ES-I3 (cell line): ENCODE results near the gene CPT1A.
A peak's percentile ranks its signal among the peaks of the same experiment; 100 is the strongest.

Experiments used
- H3K36me3 ChIP-seq: 2 replicates; pipeline ENCODE4 v1.6.1; 2013; ENCODE audit warnings: mild to moderate bottlenecking, low read length, control low read depth, moderate library complexity; ENCODE audit not compliant: insufficient read depth
- H3K4me1 ChIP-seq: 2 replicates; pipeline ENCODE4 v1.6.1; 2013; ENCODE audit warnings: mild to moderate bottlenecking, control low read depth, low read length; ENCODE audit not compliant: insufficient read depth
- H3K9ac ChIP-seq: 2 replicates; pipeline ENCODE4 v1.6.1; 2013; ENCODE audit warnings: low read depth, mild to moderate bottlenecking, low read length, moderate library complexity
- H3K9me3 ChIP-seq: 2 replicates; pipeline ENCODE4 v1.6.1; 2013; ENCODE audit warnings: mild to moderate bottlenecking, low read length, moderate library complexity; ENCODE audit not compliant: control insufficient read depth, insufficient read depth

The CPT1A gene

DNA sequence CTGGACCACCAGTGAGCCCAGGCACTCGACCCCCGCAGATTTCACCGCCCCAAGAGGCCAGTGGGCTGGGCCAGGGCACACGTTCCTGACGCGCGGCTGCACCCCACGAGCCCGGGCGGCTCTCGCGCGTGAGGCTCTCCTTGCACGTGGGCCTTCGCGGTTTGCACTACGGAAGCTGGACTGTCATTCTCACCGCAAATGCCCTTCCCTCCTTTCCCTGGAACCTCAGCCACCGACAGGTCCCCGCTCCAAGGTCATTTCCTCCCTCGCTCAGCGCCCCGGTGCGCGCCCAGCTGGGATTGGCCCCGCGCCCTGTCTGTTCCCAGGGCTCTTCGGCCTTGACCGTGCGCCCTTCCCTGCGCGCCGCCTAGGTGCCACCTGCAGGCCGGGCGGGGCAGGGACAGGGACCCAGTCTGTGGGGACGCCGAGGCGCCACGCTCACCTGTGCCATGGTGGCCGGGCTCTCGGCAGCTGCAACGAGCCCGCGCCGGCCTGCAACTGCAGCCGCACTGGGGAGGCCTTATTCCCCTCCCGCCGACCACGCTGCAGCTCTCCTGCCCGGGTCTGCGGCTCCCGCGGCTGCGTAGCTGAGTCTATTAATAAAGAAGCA is 2.1 kb upstream of the CPT1A start:
- Histone ChIP-seq H3K9ac (peak overlapping the region; percentile 68; the same call in 1 of the 2 replicates), H3K9me3 (no peaks in the 10 kb centered on the region), H3K36me3 (no peaks in the 10 kb centered on the region), H3K4me1 (peaks cover 6% of the 10 kb centered on the region)

DNA sequence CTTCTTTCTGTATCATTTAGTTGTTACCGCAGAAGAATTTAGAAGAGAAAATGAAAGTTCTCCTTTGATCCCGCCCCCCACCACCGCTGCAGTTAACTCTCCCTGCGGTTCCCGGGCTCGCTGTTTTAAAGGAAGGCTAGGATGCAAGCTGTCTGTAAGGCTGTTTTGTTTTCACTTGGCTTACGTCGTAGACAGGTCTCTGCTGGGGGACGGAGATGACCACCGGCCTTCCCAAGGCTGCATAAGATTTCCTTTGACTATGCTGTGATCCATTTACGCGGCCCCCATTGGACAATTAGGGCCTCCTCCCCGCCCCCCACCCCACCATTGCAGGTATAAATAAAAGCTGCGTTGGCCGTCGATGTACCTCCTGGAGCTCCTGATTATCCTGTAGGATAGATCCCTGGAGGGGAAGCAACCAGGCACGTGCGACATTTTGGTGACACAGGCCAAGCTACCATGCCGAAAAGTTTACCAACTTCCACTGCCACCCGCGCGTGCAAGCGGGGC is 1.4 kb upstream of the CPT1A start:
- no peaks in the 10 kb centered on the region for H3K9me3 ChIP-seq
- H3K9ac ChIP-seq: peak overlapping the region; percentile 68; the same call in 1 of the 2 replicates
- H3K4me1 ChIP-seq: peaks cover 8% of the 10 kb centered on the region
- no peaks in the 10 kb centered on the region for H3K36me3 ChIP-seq

GRCh38 chr11:68842427-68843051 is 823 bp upstream of the CPT1A start:
- Histone ChIP-seq H3K36me3 (no peaks in the 10 kb centered on the region), H3K9ac (peak overlapping the region; percentile 68; the same call in 1 of the 2 replicates), H3K9me3 (no peaks in the 10 kb centered on the region), H3K4me1 (peaks cover 10% of the 10 kb centered on the region)

- peak overlapping the region; percentile 76; the same call in 1 of the 2 replicates for H3K9ac ChIP-seq
- no peaks in the 10 kb centered on the region for H3K36me3 ChIP-seq
- H3K4me1 ChIP-seq: peaks cover 10% of the 10 kb centered on the region
Measured at GRCh38 chr11:68840661-68841653, 759 bp downstream of the CPT1A start.

GRCh38 chr11:68839911-68840641 is 1.6 kb downstream of the CPT1A start:
- peak overlapping the region; percentile 76 for H3K9ac ChIP-seq
- peaks cover 18% of the 10 kb centered on the region for H3K4me1 ChIP-seq
- no peaks in the 10 kb centered on the region for H3K36me3 ChIP-seq
- H3K9me3 ChIP-seq: no peaks in the 10 kb centered on the region

More at GRCh38 chr11:68840661-68841653, 759 bp downstream of the CPT1A start:
- H3K9me3 ChIP-seq: no peaks in the 10 kb centered on the region

- Histone ChIP-seq H3K9ac (peak overlapping the region; percentile 76), H3K9me3 (no peaks in the 10 kb centered on the region)
Measured at GRCh38 chr11:68839054-68839865, 2.5 kb downstream of the CPT1A start.

DNA sequence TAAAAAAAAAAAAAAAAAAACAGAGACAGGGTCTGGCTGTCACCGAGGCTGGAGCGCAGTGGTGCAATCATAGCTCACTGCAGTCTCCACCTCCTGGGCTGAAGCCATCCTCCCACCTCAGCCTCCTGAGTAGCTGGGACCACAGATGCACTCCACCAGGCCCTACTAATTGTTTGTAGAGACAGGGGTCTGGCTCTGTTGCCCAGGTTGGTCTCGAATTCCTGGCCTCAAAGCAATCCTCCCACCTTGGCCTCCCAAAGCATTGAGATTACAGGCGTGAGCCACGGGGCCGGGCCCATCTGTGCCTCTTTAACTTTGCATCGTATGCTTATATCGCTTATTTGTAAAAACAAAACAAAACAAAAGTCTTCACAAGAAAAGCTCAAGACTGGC is 3.1 kb downstream of the CPT1A start:
- H3K9ac ChIP-seq: peak overlapping the region; percentile 76; the same call in 1 of the 2 replicates
- H3K4me1 ChIP-seq: peaks cover 12% of the 10 kb centered on the region
- H3K36me3 ChIP-seq: no peaks in the 10 kb centered on the region
- no peaks in the 10 kb centered on the region for H3K9me3 ChIP-seq

More at GRCh38 chr11:68839054-68839865, 2.5 kb downstream of the CPT1A start:
- H3K36me3 ChIP-seq: no peaks in the 10 kb centered on the region
- H3K4me1 ChIP-seq: peaks cover 14% of the 10 kb centered on the region

DNA sequence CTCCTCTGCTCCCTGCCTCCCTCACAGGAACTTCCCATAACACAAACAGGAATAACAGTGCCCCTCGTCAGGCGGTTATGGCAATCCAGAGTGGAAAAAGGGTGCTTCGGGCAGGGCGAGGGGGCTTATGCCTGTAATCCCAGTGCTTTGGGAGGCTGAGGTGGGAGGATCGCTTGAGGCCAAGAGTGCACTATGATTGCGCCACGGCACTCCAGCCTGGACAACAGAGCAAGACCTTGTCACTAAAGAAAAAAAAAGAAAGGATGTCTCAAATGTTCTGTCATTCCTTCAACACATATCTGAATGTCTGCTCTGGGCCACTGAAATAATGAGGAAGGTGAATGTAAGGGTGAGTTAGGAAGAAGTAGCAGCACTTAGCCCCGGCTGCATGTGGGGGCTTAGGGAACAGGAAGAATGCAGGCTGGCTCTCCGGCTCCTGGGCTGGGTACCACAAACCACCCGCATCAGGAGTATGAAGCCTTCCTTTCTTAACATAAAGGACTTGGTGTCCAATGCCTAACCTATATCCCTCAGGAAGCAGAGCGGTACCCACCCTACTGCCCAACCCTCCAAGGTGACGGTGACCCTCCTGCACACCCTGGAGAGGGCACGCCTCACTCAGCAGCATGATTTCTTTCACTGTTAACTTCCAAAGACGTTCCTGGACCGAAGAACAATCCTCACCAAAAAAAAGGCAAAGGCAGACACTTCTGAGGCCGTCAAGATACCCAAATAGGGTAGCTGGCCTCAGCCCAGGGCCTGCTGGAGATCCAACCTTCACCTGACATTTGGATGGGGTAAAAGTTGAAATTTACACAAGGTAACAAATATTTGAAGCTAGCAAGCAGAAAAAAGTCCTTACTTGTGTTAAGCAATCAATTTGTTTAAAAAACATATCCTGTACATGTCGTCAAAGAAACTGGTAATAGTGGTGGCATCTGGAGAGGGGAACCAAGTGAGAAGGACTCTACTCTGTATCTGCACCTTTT is 3.8 kb downstream of the CPT1A start:
- Histone ChIP-seq H3K9ac (no peak overlapping the region), H3K9me3 (no peaks in the 10 kb centered on the region), H3K36me3 (no peaks in the 10 kb centered on the region), H3K4me1 (peaks cover 12% of the 10 kb centered on the region)

DNA sequence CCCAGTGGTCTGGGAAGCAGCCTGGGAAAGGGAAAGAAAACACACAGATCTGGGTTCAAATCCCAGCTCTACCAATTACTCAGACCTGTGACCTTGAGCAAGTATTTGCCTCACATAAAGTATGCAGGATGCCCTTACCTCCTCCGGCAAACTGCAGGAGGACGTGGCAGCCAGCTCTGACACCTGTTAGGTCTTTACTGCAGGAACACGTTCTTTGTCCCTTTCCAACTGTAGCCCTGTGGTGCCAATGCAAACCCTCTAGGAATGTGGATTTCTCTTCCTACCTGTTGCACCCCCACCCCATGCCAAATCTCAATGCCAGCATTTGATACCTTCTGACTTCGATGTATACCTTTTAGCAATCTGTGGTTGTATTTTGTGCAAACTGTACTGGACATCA is 6.0 kb downstream of the CPT1A start:
- Histone ChIP-seq H3K9me3 (no peaks in the 10 kb centered on the region), H3K36me3 (no peaks in the 10 kb centered on the region), H3K9ac (no peak overlapping the region), H3K4me1 (peaks cover 16% of the 10 kb centered on the region)

DNA sequence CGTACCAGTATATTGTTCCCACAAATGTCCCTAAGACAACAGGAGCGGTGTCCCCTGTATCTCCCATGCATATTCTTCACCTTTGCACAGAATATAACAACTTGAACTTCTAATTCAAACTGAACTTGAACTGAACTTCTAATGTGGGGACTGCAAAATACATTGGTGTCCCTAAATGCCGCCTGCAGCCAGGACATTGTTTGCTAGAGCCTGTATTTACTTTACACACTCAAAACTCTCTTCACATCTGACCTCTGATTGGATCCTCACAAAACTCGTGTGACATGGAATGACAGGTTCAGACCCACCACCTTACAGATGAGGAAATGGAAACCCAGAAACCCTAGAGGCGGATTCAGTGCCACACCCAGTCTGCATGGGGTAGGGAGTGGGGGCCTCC is 6.4 kb downstream of the CPT1A start:
- H3K4me1 ChIP-seq: peaks cover 19% of the 10 kb centered on the region
- H3K36me3 ChIP-seq: no peaks in the 10 kb centered on the region
- no peak overlapping the region for H3K9ac ChIP-seq
- H3K9me3 ChIP-seq: no peaks in the 10 kb centered on the region

- Histone ChIP-seq H3K4me1 (peaks cover 18% of the 10 kb centered on the region), H3K36me3 (no peaks in the 10 kb centered on the region), H3K9me3 (no peaks in the 10 kb centered on the region), H3K9ac (no peak overlapping the region)
Measured at GRCh38 chr11:68832476-68833181, 9.1 kb downstream of the CPT1A start.

DNA sequence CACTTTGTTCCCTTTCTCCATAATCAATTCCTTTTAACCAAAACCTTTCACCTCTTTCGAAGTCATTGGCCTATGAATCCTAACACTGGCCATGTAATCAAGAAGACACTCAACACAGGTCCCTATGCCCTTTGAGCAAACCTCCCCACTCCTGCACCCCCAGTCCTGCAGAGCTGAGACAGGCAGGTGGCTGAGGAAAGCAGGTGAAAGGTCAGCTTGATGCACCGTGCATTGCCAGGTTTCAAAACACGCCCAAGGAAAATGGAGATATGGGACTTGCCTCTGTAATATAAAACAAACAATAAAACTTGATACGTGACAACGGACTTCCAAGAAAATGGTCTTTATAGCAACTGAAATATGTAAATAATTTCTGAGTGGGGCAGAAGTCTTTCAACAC is 10.6 kb downstream of the CPT1A start:
- no peaks in the 10 kb centered on the region for H3K36me3 ChIP-seq
- no peak overlapping the region for H3K9ac ChIP-seq
- no peaks in the 10 kb centered on the region for H3K9me3 ChIP-seq
- H3K4me1 ChIP-seq: peaks cover 18% of the 10 kb centered on the region
